DND-41 (cell line): ENCODE data around the gene RMC1.

Source experiments
- EZH2 ChIP-seq: IDR thresholded peaks from 3 replicates; pipeline ENCODE4 v1.6.1; 2012; ENCODE audit warnings: borderline replicate concordance, low read depth, mild to moderate bottlenecking, moderate library complexity, low read length, inconsistent platforms; ENCODE audit not compliant: severe bottlenecking
- TF ChIP-seq, protein P1 (sequence below): IDR thresholded peaks from 2 replicates; pipeline ENCODE4 v1.5.1; 2012; ENCODE audit warnings: borderline replicate concordance, low read length, moderate library complexity, mild to moderate bottlenecking; ENCODE audit not compliant: poor library complexity, severe bottlenecking; ENCODE audit errors: extremely low read depth

DNA sequence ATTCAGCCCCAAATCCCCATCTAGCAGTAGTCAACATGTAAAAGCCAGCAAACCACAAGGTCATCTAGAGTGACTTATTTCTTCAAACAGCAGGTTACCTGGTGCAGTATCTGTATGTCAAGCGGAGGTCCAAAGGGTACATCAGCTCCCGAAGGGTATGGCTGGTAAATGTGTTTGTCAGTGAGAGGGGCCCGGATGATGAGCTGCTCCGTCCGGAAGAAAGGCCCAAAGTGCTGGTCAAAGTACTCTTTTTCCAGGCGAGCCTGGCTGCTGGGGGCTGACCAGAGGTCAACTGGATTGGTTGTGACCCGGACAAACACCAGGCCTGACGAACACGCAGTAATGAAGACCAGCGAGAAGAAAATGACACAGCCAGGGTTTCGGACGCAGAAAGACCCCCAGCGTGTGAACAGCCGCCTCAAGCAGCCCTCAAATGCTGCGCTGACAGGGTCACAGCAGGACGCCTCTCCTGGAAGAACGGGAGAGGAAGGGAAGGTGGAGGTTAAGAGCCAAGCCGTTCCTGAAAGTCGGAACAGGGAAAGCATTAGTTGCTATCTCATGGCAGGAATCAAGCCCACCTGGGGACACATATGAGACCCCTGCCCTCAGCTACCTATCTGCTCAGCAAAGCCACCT, 53.0 kb downstream of the RMC1 start:
- TF ChIP-seq, protein P1, sequence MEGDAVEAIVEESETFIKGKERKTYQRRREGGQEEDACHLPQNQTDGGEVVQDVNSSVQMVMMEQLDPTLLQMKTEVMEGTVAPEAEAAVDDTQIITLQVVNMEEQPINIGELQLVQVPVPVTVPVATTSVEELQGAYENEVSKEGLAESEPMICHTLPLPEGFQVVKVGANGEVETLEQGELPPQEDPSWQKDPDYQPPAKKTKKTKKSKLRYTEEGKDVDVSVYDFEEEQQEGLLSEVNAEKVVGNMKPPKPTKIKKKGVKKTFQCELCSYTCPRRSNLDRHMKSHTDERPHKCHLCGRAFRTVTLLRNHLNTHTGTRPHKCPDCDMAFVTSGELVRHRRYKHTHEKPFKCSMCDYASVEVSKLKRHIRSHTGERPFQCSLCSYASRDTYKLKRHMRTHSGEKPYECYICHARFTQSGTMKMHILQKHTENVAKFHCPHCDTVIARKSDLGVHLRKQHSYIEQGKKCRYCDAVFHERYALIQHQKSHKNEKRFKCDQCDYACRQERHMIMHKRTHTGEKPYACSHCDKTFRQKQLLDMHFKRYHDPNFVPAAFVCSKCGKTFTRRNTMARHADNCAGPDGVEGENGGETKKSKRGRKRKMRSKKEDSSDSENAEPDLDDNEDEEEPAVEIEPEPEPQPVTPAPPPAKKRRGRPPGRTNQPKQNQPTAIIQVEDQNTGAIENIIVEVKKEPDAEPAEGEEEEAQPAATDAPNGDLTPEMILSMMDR, result no peak
- no peak for TF ChIP-seq EZH2
